ENCODE measurements around the gene YWHAE. TPM values are rescaled to one million over a fixed set of nuclear protein-coding genes. Genes with fewer than 3 reads are reported as not detected.
"Not testable (repeated sequence)": the region's sequence is repeated elsewhere in the genome, so short reads cannot be mapped to it uniquely, and the experiment has no call there.

Gene YWHAE
- total RNA-seq, 2 donors from 2014 or later, result 643 to 716 TPM

- DNase-seq (ENCODE audit: low spot score), result no peak
- TF ChIP-seq POLR2A (IDR thresholded peaks at IDR 0.05) (no peak), CTCF (IDR thresholded peaks at IDR 0.05) (no peak), POLR2AphosphoS5 (IDR thresholded peaks at IDR 0.05) (no peak)
- H3K4me1 ChIP-seq (replicated peaks), result no peaks in the 10 kb centered on the region
- no peaks in the 10 kb centered on the region for H3K36me3 ChIP-seq
- intact Hi-C loops (cut with DNase I), result no loop called here
- WGBS, result 42% methylated on average over 10 of the region's 10 CpGs
- H3K27me3 ChIP-seq (replicated peaks; ENCODE audit: insufficient read depth), result no peaks in the 10 kb centered on the region
- H3K27ac ChIP-seq, result no peak overlapping the region
- no peak overlapping the region for H3K4me3 ChIP-seq
- H3K9me3 ChIP-seq, result no peaks in the 10 kb centered on the region
These were observed 84.1 kb downstream of the YWHAE start for GRCh38 chr17:1315891-1316403.

- Histone ChIP-seq H3K9me3 (no peaks in the 10 kb centered on the region), H3K36me3 (no peaks in the 10 kb centered on the region), H3K27ac (no peak overlapping the region), H3K27me3 (replicated peaks; ENCODE audit: insufficient read depth) (no peaks in the 10 kb centered on the region), H3K4me3 (no peak overlapping the region), H3K4me1 (replicated peaks) (no peaks in the 10 kb centered on the region)
- DNase-seq (ENCODE audit: low spot score), result no peak
- 73% methylated on average over 10 of the region's 10 CpGs for WGBS
- TF ChIP-seq CTCF (IDR thresholded peaks at IDR 0.05) (no peak), POLR2AphosphoS5 (IDR thresholded peaks at IDR 0.05) (no peak), POLR2A (IDR thresholded peaks at IDR 0.05) (no peak)
- intact Hi-C loops (cut with DNase I), result no loop called here
These were observed 84.6 kb downstream of the YWHAE start for GRCh38 chr17:1315409-1315808.

GRCh38 chr17:1313270-1314005 lies 86.6 kb downstream of the YWHAE start:
- WGBS, result 80% methylated on average over 8 of the region's 8 CpGs
- TF ChIP-seq POLR2AphosphoS5 (IDR thresholded peaks at IDR 0.05) (no peak), POLR2A (IDR thresholded peaks at IDR 0.05) (no peak), CTCF (IDR thresholded peaks at IDR 0.05) (no peak)
- H3K27ac ChIP-seq, result no peak overlapping the region

GRCh38 chr17:1312261-1312870 lies 87.7 kb downstream of the YWHAE start:
- DNase-seq (ENCODE audit: low spot score), result no peak
- TF ChIP-seq POLR2A (IDR thresholded peaks at IDR 0.05) (no peak), POLR2AphosphoS5 (IDR thresholded peaks at IDR 0.05) (no peak), CTCF (IDR thresholded peaks at IDR 0.05) (no peak)
- no peak overlapping the region for H3K4me3 ChIP-seq
- H3K27me3 ChIP-seq (replicated peaks; ENCODE audit: insufficient read depth), result no peaks in the 10 kb centered on the region
- no peak overlapping the region for H3K27ac ChIP-seq
- intact Hi-C loops (cut with DNase I), result no loop called here
- no peaks in the 10 kb centered on the region for H3K4me1 ChIP-seq (replicated peaks)
- WGBS, result 59% methylated on average over 9 of the region's 9 CpGs
- H3K9me3 ChIP-seq, result no peaks in the 10 kb centered on the region
- H3K36me3 ChIP-seq, result no peaks in the 10 kb centered on the region

More at GRCh38 chr17:1313270-1314005, 86.6 kb downstream of the YWHAE start:
- no peaks in the 10 kb centered on the region for H3K27me3 ChIP-seq (replicated peaks; ENCODE audit: insufficient read depth)
- no peak overlapping the region for H3K4me3 ChIP-seq
- intact Hi-C loops (cut with DNase I), result no loop called here
- no peaks in the 10 kb centered on the region for H3K4me1 ChIP-seq (replicated peaks)
- no peaks in the 10 kb centered on the region for H3K9me3 ChIP-seq
- H3K36me3 ChIP-seq, result no peaks in the 10 kb centered on the region
- DNase-seq (ENCODE audit: low spot score), result no peak

- H3K27ac ChIP-seq; H3K4me1 ChIP-seq (replicated peaks); H3K9me3 ChIP-seq; H3K36me3 ChIP-seq; intact Hi-C loops (cut with DNase I); DNase-seq (ENCODE audit: low spot score); H3K27me3 ChIP-seq (replicated peaks; ENCODE audit: insufficient read depth); H3K4me3 ChIP-seq: not testable (repeated sequence)
- 82% methylated on average over 14 of the region's 16 CpGs for WGBS
These were observed 92.2 kb downstream of the YWHAE start for GRCh38 chr17:1307829-1308228.
